Placental epithelial cell (primary cell): ENCODE measurements around the gene CMPK2. TPM values are rescaled to one million over a fixed set of nuclear protein-coding genes. Genes with fewer than 3 reads are reported as not detected.

Source experiments
- total RNA-seq: library from RNA; depleted of rRNA; stranded (reverse); fragments of >200 nt; gene quantifications from 2 replicates; pipeline ENCODE4 v1.2.3, GENCODE V29; 2012

The CMPK2 gene
- total RNA-seq = 0.22 TPM in 1 of 2 replicates, not detected in the other

GRCh38 chr2:6865346-6866274, at the start of gene CMPK2:
Gene CMPK2 (minus strand): TSS chr2:6865907. CDS start chr2:6865696, 211 bp downstream.

DNA sequence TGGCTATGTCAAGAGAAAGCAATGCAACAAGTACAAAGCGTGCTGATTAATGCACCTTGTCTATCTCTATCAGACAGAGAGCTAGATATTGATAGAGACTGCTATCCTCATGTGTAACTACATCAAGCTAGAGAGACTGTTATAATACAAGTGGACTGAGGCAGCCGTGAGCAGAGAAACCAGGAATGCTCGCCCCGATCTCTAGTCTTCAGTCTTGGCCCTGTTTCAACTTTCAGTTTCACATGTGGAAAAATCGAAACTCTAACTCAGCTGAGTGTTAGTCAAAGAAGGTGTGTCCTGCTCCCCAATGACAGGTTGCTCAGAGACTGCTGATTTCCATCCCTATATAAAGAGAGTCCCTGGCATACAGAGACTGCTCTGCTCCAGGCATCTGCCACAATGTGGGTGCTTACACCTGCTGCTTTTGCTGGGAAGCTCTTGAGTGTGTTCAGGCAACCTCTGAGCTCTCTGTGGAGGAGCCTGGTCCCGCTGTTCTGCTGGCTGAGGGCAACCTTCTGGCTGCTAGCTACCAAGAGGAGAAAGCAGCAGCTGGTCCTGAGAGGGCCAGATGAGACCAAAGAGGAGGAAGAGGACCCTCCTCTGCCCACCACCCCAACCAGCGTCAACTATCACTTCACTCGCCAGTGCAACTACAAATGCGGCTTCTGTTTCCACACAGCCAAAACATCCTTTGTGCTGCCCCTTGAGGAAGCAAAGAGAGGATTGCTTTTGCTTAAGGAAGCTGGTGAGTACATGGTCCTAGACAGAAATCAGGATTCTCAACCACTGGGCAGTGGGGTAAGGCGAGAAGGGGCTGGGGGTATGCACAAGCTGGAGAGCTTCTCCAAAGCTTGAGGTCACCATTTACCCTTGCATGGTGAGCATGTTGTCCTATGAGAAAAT, 11.9 kb upstream of the CMPK2 start, which contains the start of gene RSAD2:
Gene RSAD2, plus strand, starts transcription at position 376 of the 903 bp plus-strand sequence. Its CDS starts 24 bp downstream, at position 400.

Other genes with a start within 250 kb of the CMPK2 start
- under 0.01 TPM in 1 of 2 replicates, not detected in the other for gene RSAD2, start 11.9 kb upstream of the CMPK2 start, total RNA-seq
- 6.4 and 13.0 TPM in 2 replicates for gene RNF144A, start 51.5 kb upstream of the CMPK2 start, total RNA-seq